HG02678 (cell line): ENCODE measurements around the gene MEAK7.
"Not testable (repeated sequence)": the region's sequence is repeated elsewhere in the genome, so short reads cannot be mapped to it uniquely, and the experiment has no call there.

Experiments
- ATAC-seq: cut with Tn5 transposase; IDR thresholded peaks from one replicate; pipeline ENCODE4 v1.9.1; 2021; ENCODE audit warnings: mild to moderate bottlenecking, moderate library complexity; ENCODE audit not compliant: unreplicated experiment

MEAK7 gene

DNA sequence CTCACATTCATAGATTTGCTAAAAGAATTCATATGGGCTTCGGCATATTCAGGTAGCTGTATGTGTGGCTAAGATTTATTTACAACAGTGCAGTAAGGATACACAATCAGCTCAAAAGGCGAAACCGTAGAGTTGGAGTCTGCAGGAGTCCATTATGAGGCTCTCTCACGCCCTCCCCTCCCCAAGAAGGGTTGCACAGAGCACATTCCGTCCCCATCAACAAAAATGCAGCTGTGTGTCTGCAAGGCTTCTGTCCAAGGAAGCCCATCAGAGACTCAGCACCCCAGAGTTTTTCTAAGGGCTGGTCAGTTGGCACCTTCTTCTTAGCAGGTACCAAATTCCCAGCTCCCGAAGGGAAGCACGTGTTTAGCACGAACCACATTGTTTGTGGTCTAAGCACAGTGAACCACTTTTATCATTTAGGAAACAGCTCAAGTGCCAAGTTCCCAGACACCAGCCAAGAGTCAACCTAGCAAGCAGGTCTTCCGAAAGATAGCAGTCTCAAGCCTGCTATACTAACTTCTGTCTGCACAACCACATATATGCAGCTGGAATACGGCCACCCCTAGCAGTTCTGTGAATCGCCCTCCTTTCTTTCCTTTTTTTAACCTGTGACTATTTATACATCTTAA lies 28.5 kb upstream of the MEAK7 start:
- no peak for ATAC-seq

- ATAC-seq = no peak
These were observed 27.8 kb upstream of the MEAK7 start for GRCh38 chr16:84532291-84532724.

GRCh38 chr16:84531671-84532111 lies 27.2 kb upstream of the MEAK7 start:
- no peak for ATAC-seq

GRCh38 chr16:84530590-84530989 lies 26.1 kb upstream of the MEAK7 start:
- ATAC-seq = no peak

DNA sequence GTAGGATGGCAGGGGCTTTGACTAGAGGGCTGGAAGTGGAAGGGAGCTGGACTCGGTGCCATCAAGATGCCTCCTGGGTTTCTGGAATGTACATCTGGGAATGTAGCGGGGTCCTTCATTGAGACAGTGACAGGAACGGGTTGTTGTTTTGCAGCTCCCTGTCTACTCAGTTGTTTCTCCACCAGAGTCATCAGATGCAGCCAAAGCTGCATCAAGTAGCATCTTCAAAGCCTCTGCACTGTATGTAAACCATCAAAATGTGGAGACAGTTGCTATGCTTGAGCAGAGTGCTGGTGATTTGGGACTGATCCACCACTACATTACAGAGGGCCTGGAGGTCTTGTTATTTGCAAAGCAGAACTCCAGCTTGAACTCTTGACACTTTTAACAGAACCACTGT lies 25.1 kb upstream of the MEAK7 start:
- no peak for ATAC-seq

GRCh38 chr16:84528322-84528721 lies 23.9 kb upstream of the MEAK7 start:
- no peak for ATAC-seq

GRCh38 chr16:84527532-84528269 lies 23.2 kb upstream of the MEAK7 start:
- no peak for ATAC-seq

- ATAC-seq = no peak
These were observed 22.5 kb upstream of the MEAK7 start for GRCh38 chr16:84526794-84527531.

- not testable (repeated sequence) for ATAC-seq
These were observed 20.6 kb upstream of the MEAK7 start for GRCh38 chr16:84524941-84525581.

DNA sequence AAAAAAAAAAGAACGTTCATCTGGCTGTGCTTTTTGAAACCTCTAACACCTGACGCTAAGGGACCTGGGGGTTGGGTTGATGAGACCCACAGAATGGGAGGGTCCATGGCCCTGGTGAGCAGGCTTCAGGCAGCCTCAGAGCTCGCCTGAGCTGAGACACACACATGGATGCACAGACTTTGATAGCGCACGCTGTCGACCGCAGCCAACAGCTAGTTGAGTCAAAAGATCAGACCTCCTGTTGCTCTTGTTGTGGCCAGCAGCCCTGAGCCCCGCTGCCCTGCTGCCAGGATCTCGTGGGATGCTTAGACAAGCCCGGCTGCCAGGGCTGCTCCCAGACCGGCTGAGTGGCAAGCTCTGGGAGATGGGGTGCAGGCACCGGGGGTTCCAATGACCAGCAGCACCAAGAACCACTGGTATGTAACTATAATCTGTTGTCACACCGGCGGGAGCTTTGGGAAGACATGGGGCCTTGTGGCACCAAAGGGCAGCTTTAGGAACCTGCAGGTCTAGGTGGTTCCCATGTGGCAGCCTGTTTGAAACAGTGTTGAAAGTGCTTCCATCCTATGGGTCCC lies 20.0 kb upstream of the MEAK7 start:
- no peak for ATAC-seq

GRCh38 chr16:84521497-84521770 lies 17.0 kb upstream of the MEAK7 start:
- ATAC-seq = no peak

GRCh38 chr16:84520725-84521496 lies 16.5 kb upstream of the MEAK7 start:
- no peak for ATAC-seq

GRCh38 chr16:84519855-84520254 lies 15.4 kb upstream of the MEAK7 start:
- ATAC-seq = no peak

DNA sequence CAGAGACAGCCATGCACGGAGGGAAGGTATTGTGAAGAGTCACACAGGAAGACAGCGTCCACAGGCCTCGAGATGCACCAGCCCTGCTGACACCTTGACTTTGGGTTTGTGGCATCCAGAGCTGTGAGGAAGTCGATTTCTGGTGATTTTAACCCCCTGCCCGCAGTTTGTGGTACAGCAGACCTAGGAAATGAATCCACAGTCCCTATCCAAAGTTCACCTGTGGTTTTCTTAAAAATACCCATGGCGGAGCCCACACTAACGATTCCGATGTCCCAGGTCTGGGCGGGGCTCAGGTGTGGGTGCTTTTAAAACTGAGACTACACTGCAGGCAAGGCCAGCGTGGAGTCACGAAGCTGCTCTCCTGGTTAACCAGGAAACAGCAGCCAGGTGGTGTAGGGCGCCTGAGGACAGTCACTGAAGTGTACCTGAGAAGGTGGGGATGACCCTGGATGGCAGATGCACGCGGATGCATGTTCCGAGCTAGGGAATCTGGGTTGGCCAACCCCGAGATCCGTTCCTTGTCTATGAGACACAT lies 14.4 kb upstream of the MEAK7 start:
- no peak for ATAC-seq

GRCh38 chr16:84518220-84518619 lies 13.8 kb upstream of the MEAK7 start:
- ATAC-seq = not testable (repeated sequence)

DNA sequence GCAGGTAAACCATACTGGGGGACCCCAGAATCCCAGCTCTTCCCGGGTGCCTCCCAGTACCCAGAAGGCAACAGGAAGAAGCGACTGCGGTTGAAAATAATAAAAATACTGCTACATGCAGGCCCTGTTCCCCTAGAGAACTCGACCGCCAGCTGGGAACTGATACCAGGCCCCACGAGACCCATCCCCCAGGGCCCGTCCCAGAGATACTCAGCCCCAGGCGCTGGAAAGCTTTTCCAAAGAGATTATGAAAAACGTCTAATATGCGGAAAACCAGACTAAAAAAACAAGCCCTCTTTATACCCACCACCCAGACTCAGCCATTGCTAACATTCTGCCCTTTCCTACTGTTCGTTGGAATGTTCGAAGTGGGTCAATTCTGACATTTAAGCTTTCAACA lies 12.9 kb upstream of the MEAK7 start:
- ATAC-seq = no peak

DNA sequence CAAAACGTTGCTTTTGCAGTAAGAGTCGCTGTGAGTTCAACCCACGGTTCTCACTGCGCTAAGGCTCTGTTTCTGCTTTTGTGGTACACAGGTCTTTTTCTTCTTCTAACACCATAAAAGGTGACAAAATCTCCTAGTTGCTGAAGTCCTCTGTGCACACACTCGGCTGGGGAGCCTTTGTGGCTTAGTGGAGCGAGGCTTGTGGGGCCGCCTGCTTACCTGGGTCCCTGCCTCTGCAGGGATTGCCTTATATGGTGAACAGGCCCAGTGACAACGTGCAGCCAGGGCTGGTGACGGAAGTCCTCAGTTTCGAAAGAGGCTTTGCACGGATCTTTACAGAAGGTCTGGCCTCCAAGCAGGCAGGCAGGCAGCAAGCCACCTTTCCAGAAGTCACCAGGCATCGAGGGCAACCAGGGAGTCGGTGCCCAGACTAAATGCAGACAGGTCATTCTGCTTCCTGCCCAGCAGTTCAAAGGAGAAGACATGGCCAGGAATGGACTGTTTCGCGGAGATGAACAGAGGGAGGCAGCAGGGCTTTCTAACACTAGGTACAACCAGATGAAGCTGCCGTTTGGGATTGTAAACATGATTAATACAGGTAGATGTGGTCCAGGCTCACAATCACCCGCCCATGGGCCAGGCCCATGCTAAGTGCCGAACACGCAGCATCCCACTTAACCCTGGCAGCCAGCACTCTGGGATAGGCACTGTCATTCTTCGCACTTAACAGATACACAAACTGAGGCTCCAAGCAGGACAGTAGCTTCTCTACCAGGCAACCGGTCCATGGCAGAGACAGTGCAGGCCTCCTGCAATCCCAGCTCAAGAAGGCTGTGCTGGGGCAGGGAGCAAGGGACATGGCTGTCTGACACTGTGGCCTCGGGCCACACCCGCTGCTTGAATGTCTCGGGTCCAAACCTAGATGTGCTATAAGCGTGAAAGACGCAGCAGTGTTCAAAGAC lies 10.7 kb upstream of the MEAK7 start:
- ATAC-seq = peak; percentile 83

- ATAC-seq = no peak
These were observed 9.9 kb upstream of the MEAK7 start for GRCh38 chr16:84514295-84514873.

GRCh38 chr16:84513666-84514065 lies 9.2 kb upstream of the MEAK7 start:
- no peak for ATAC-seq
